Smooth muscle cell (in vitro differentiated cells): Measurements from ENCODE around the gene CWF19L1. TPM values are rescaled to one million over a fixed set of nuclear protein-coding genes. Genes with fewer than 3 reads are reported as not detected.

Source experiments
- DNase-seq: peaks from one replicate; lab custom pipeline; 2025; ENCODE audit not compliant: unreplicated experiment; lab: John Stamatoyannopoulos, UW
- H2AFZ ChIP-seq: fragments of 200-600 bp; sonication (generic); 2 replicates; pipeline ENCODE4 v1.6.0; 2016; ENCODE audit warnings: antibody characterized with exemption, low read depth, mild to moderate bottlenecking
- H3F3A ChIP-seq: fragments of 200-600 bp; sonication (generic); 2 replicates; pipeline ENCODE4 v1.6.0; 2017; ENCODE audit warnings: antibody characterized with exemption, low read depth
- H3K27ac ChIP-seq: fragments of 200-600 bp; sonication (generic); 2 replicates; pipeline ENCODE4 v1.5.1; 2016; ENCODE audit warnings: low read depth, mild to moderate bottlenecking
- H3K27me3 ChIP-seq: fragments of 200-600 bp; sonication (generic); 2 replicates; pipeline ENCODE4 v1.6.1; 2016; ENCODE audit warnings: low read depth, mild to moderate bottlenecking
- H3K36me3 ChIP-seq: fragments of 200-600 bp; sonication (generic); 2 replicates; pipeline ENCODE4 v1.5.1; 2016; ENCODE audit warnings: low read depth
- H3K4me1 ChIP-seq: fragments of 200-600 bp; sonication (generic); 2 replicates; pipeline ENCODE4 v1.5.1; 2016; ENCODE audit warnings: low read depth
- H3K4me2 ChIP-seq: fragments of 200-600 bp; sonication (generic); 2 replicates; pipeline ENCODE4 v1.6.0; 2016; ENCODE audit warnings: mild to moderate bottlenecking
- H3K4me3 ChIP-seq: fragments of 200-600 bp; sonication (generic); 2 replicates; pipeline ENCODE4 v1.5.1; 2016; ENCODE audit warnings: mild to moderate bottlenecking
- H3K79me2 ChIP-seq: fragments of 200-600 bp; sonication (generic); 2 replicates; pipeline ENCODE4 v1.6.0; 2016; ENCODE audit warnings: low read depth, mild to moderate bottlenecking
- H3K9ac ChIP-seq: fragments of 200-600 bp; sonication (generic); 2 replicates; pipeline ENCODE4 v1.6.0; 2016; ENCODE audit warnings: low read depth
- H3K9me3 ChIP-seq: fragments of 200-600 bp; sonication (generic); replicated peaks from 2 replicates; pipeline ENCODE4 v1.5.1; 2016; ENCODE audit warnings: low read depth
- H4K20me1 ChIP-seq: fragments of 200-600 bp; sonication (generic); 2 replicates; pipeline ENCODE4 v1.6.0; 2016; ENCODE audit warnings: low read depth
- CTCF ChIP-seq: fragments of 200-600 bp; sonication (generic); IDR thresholded peaks from 2 replicates; pipeline ENCODE4 v1.5.1; 2017; ENCODE audit warnings: borderline replicate concordance, mild to moderate bottlenecking, antibody characterized with exemption; ENCODE audit not compliant: insufficient read depth, poor library complexity, severe bottlenecking
- WGBS: methylation state at CpG from one replicate; pipeline ENCODE4 v1.1.7; 2016; ENCODE audit warnings: low lambda C conversion rate; 5-methylcytosine and 5-hydroxymethylcytosine counted together
- polyA plus RNA-seq: library from polyadenylated mRNA; unstranded; fragments of >200 nt; fragmentation: Nextera tagmentation; extraction: Ambion mirVana; gene quantifications from 2 replicates; pipeline ENCODE4 v1.2.1, GENCODE V29; 2016
- total RNA-seq: library from RNA; depleted of rRNA; stranded (reverse); fragments of >200 nt; gene quantifications from 2 replicates; pipeline ENCODE4 v1.2.3, GENCODE V29; 2014

CWF19L1 gene
- total RNA-seq (12.1 and 19.9 TPM in 2 replicates), polyA plus RNA-seq (8.6 and 12.7 TPM in 2 replicates)

GRCh38 chr10:100267239-100268104 lies at the start of gene CWF19L1:
TSS of gene CWF19L1 (minus strand) at chr10:100267638. CDS start at chr10:100267593, 45 bp downstream.
- Histone ChIP-seq H4K20me1 (no peaks in the 10 kb centered on the region), H3K4me1 (peaks cover 4% of the 10 kb centered on the region), H3K36me3 (no peaks in the 10 kb centered on the region), H3K79me2 (peaks cover 18% of the 10 kb centered on the region), H3K4me3 (peak within 1 kb of the TSS; percentile 72), H3K9me3 (no peaks in the 10 kb centered on the region), H3K9ac (peak within 1 kb of the TSS; percentile 92), H3K4me2 (peak within 1 kb of the TSS; percentile 91), H3F3A (peaks cover under 1% of the 10 kb centered on the region), H3K27ac (peak within 1 kb of the TSS; percentile 69), H2AFZ (peak within 1 kb of the TSS; percentile 79), H3K27me3 (no peaks in the 10 kb centered on the region)
- WGBS: 4% methylated on average over 49 of the region's 49 CpGs
- peak; percentile 31 for DNase-seq
- TF ChIP-seq CTCF: no peak

GRCh38 chr10:100315615-100316014 lies 48.2 kb upstream of the CWF19L1 start:
- Histone ChIP-seq H3K36me3 (no peaks in the 10 kb centered on the region), H3K4me2 (no peak overlapping the region), H3K4me1 (no peaks in the 10 kb centered on the region), H3K79me2 (no peaks in the 10 kb centered on the region), H3K9ac (no peak overlapping the region), H3K4me3 (no peak overlapping the region), H3K27ac (no peak overlapping the region), H2AFZ (no peak overlapping the region), H3K27me3 (peaks cover 48% of the 10 kb centered on the region), H3F3A (no peaks in the 10 kb centered on the region), H4K20me1 (no peaks in the 10 kb centered on the region), H3K9me3 (no peaks in the 10 kb centered on the region)
- DNase-seq: no peak
- WGBS: 69% methylated on average over 4 of the region's 4 CpGs
- no peak for TF ChIP-seq CTCF

GRCh38 chr10:100311298-100311697 lies 43.9 kb upstream of the CWF19L1 start:
- Histone ChIP-seq H3F3A (no peaks in the 10 kb centered on the region), H3K9ac (no peak overlapping the region), H3K4me3 (no peak overlapping the region), H2AFZ (no peak overlapping the region), H3K27ac (no peak overlapping the region), H3K9me3 (no peaks in the 10 kb centered on the region), H3K4me2 (no peak overlapping the region), H3K36me3 (no peaks in the 10 kb centered on the region), H3K79me2 (no peaks in the 10 kb centered on the region), H4K20me1 (no peaks in the 10 kb centered on the region), H3K27me3 (peaks cover 58% of the 10 kb centered on the region), H3K4me1 (no peaks in the 10 kb centered on the region)
- WGBS: 83% methylated on average over 4 of the region's 4 CpGs
- no peak for TF ChIP-seq CTCF
- no peak for DNase-seq
